ENCODE results near the gene DIAPH3.

- TF ChIP-seq CTCF (IDR thresholded peaks at IDR 0.05) (no peak), POLR2A (IDR thresholded peaks at IDR 0.05) (no peak)
Observed at GRCh38 chr13:59684105-59684504, 479.6 kb downstream of the DIAPH3 start.
